Left lung (tissue), 10 donors: Measurements from ENCODE around the gene METTL25B. TPM values are rescaled to one million over a fixed set of nuclear protein-coding genes. Genes with fewer than 3 reads are reported as not detected.

Experiments used
- ATAC-seq: fragments of 200-7000 bp; cut with Tn5 transposase; one replicate; pipeline ENCODE4 v1.9.1; 2020; ENCODE audit warnings: moderate library complexity
- DNase-seq, 4 donors: peaks; one replicate each; pipeline ENCODE4 v3.0.0-alpha.2; 2013 to 2020
- H3K27ac ChIP-seq, 2 donors: fragments of 200-600 bp; sonication (generic) in 1 of 2; one replicate each; pipeline versions ENCODE4 v1.5.0 to v1.8.0; 2020 to 2021
- H3K27me3 ChIP-seq, 2 donors: fragments of 200-600 bp; sonication (generic) in 1 of 2; one replicate each; pipeline versions ENCODE4 v1.5.0 to v1.8.0; 2020 to 2021
- H3K36me3 ChIP-seq, 2 donors: fragments of 200-600 bp; sonication (generic) in 1 of 2; one replicate each; pipeline versions ENCODE4 v1.5.0 to v1.8.0; 2020 to 2021
- H3K4me1 ChIP-seq, 2 donors: fragments of 200-600 bp; one replicate each; pipeline ENCODE4 v1.8.0; 2021
- H3K4me3 ChIP-seq, 2 donors: fragments of 200-600 bp; sonication (generic) in 1 of 2; one replicate each; pipeline versions ENCODE4 v1.5.0 to v1.8.0; 2020 to 2021; ENCODE audit warnings: mild to moderate bottlenecking in 1 of 2
- H3K9me3 ChIP-seq, 2 donors: fragments of 200-600 bp; sonication (generic) in 1 of 2; one replicate each; pipeline versions ENCODE4 v1.5.0 to v1.8.0; 2020 to 2021
- CTCF ChIP-seq, 2 donors: fragments of 200-600 bp; sonication (generic) in 1 of 2; IDR thresholded peaks; one replicate each; pipeline versions ENCODE4 v1.5.0 to v1.8.0; 2021; ENCODE audit warnings: antibody characterized with exemption in 2 of 2
- intact Hi-C, 2 donors: fragments of 100-400 bp; cut with DNase I; formaldehyde crosslinking; loops; one replicate each; pipeline versions ENCODE4 v1.11.2 to v1.14.2; 2022
- polyA plus RNA-seq, 6 donors: library from polyadenylated mRNA; unstranded; fragments of 120-200 nt; gene quantifications; one replicate each; pipeline ENCODE4 v1.2.1, GENCODE V29; 2013; ENCODE audit not compliant: insufficient read length in 6 of 6
- total RNA-seq, 2 donors: library from RNA; stranded (reverse); fragmentation: NEBNext Ultra II Directional; extraction: Animal tissue kit (Norgen Biotek cat#: 25700); gene quantifications; one replicate each; pipeline ENCODE4 v1.2.1, GENCODE V29; 2021
- donor health status: DM: no; HTN: yes; CAD: no.
- donor health status: DM: no; HTN: no; CAD: no.

METTL25B gene
- total and polyA plus RNA-seq, 8 donors, result 30.6 to 41.7 (median 35.5) TPM

GRCh38 chr1:156745881-156746280 is 17.6 kb downstream of the METTL25B start:
- Histone ChIP-seq H3K36me3 (peaks cover 0 to 35% of the 10 kb centered on the region in 2 donors), H3K4me3 (peak overlapping the region; percentile 45 to 97), H3K27me3 (no peaks in the 10 kb centered on the region), H3K4me1 (peaks cover 38 to 83% of the 10 kb centered on the region in 2 donors), H3K9me3 (no peaks in the 10 kb centered on the region), H3K27ac (peak overlapping the region; percentile 98)
- no peak for TF ChIP-seq CTCF (IDR thresholded peaks at IDR 0.05)
- DNase-seq, result no peak
- ATAC-seq, result no peak
- intact Hi-C loops, result no loop called here

- peak overlapping the region; percentile 45 to 97 for H3K4me3 ChIP-seq
- H3K27me3 ChIP-seq, result no peaks in the 10 kb centered on the region
- no peak for ATAC-seq
- DNase-seq, result no peak
- no peak for TF ChIP-seq CTCF (IDR thresholded peaks at IDR 0.05)
- no peaks in the 10 kb centered on the region for H3K9me3 ChIP-seq
- H3K27ac ChIP-seq, result peak overlapping the region; percentile 98
- intact Hi-C loops, result no loop called here
- peaks cover 0 to 35% of the 10 kb centered on the region in 2 donors for H3K36me3 ChIP-seq
- peaks cover 38 to 82% of the 10 kb centered on the region in 2 donors for H3K4me1 ChIP-seq
These were observed 18.1 kb downstream of the METTL25B start for GRCh38 chr1:156746406-156746727.

- no peaks in the 10 kb centered on the region for H3K9me3 ChIP-seq
- intact Hi-C loops, result no loop called here
- peaks cover 38 to 76% of the 10 kb centered on the region in 2 donors for H3K4me1 ChIP-seq
- TF ChIP-seq CTCF (IDR thresholded peaks at IDR 0.05), result no peak
- DNase-seq (peak; percentile 89 to 95 (median 92)), ATAC-seq (peak; percentile 65)
- H3K27me3 ChIP-seq, result no peaks in the 10 kb centered on the region
- peak overlapping the region; percentile 45 to 97 for H3K4me3 ChIP-seq
- H3K27ac ChIP-seq, result peak overlapping the region; percentile 98
- H3K36me3 ChIP-seq, result peaks cover 0 to 35% of the 10 kb centered on the region in 2 donors
These were observed 18.7 kb downstream of the METTL25B start for GRCh38 chr1:156746728-156747631.

- peak overlapping the region; percentile 98 for H3K27ac ChIP-seq
- peak overlapping the region; percentile 63 to 97 for H3K4me3 ChIP-seq
- no peak for DNase-seq
- ATAC-seq, result no peak
- peaks cover 0 to 25% of the 10 kb centered on the region in 2 donors for H3K36me3 ChIP-seq
- intact Hi-C loops, result no loop called here
- no peaks in the 10 kb centered on the region for H3K9me3 ChIP-seq
- no peak for TF ChIP-seq CTCF (IDR thresholded peaks at IDR 0.05)
- peaks cover 42 to 78% of the 10 kb centered on the region in 2 donors for H3K4me1 ChIP-seq
- no peaks in the 10 kb centered on the region for H3K27me3 ChIP-seq
These were observed 19.7 kb downstream of the METTL25B start for GRCh38 chr1:156747742-156748669.
